ENCODE data around the gene ITGAD. TPM values are rescaled to one million over a fixed set of nuclear protein-coding genes. Genes with fewer than 3 reads are reported as not detected.

Gene ITGAD
- total RNA-seq, 1 donor: not detected

DNA sequence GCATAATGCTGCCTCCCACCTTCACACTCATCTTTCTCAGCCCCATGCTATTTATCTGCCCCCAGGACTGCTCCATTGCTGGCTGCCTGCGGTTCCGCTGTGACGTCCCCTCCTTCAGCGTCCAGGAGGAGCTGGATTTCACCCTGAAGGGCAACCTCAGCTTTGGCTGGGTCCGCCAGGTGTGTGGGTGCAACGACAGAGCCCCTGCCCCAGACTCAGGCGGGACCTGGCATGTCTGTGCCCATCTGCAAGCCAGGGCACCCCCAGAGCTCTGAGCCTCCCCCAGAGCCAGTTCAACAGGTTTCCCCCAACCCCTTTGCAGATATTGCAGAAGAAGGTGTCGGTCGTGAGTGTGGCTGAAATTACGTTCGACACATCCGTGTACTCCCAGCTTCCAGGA is 12.9 kb upstream of the ITGAD start:
- no peak for DNase-seq (ENCODE audit: insufficient read length, low spot score, missing footprints)
- Histone ChIP-seq H3K36me3 (ENCODE audit: insufficient read depth, low read length) (no peaks in the 10 kb centered on the region), H3K4me3 (ENCODE audit: insufficient read depth, low read length) (no peak overlapping the region), H3K27me3 (ENCODE audit: insufficient read depth, low read length) (peaks cover 9% of the 10 kb centered on the region), H3K4me1 (ENCODE audit: insufficient read depth, low read length) (no peaks in the 10 kb centered on the region), H3K79me2 (ENCODE audit: insufficient read depth, low read length) (no peaks in the 10 kb centered on the region), H2AFZ (ENCODE audit: low read length) (no peak overlapping the region), H3K4me2 (ENCODE audit: insufficient read depth, low read length) (no peak overlapping the region), H3K9me3 (ENCODE audit: low read depth, low read length) (no peaks in the 10 kb centered on the region), H3K27ac (ENCODE audit: low read depth, low read length) (no peak overlapping the region), H4K20me1 (ENCODE audit: insufficient read depth, low read length) (no peaks in the 10 kb centered on the region)
- TF ChIP-seq, protein P1, sequence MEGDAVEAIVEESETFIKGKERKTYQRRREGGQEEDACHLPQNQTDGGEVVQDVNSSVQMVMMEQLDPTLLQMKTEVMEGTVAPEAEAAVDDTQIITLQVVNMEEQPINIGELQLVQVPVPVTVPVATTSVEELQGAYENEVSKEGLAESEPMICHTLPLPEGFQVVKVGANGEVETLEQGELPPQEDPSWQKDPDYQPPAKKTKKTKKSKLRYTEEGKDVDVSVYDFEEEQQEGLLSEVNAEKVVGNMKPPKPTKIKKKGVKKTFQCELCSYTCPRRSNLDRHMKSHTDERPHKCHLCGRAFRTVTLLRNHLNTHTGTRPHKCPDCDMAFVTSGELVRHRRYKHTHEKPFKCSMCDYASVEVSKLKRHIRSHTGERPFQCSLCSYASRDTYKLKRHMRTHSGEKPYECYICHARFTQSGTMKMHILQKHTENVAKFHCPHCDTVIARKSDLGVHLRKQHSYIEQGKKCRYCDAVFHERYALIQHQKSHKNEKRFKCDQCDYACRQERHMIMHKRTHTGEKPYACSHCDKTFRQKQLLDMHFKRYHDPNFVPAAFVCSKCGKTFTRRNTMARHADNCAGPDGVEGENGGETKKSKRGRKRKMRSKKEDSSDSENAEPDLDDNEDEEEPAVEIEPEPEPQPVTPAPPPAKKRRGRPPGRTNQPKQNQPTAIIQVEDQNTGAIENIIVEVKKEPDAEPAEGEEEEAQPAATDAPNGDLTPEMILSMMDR (IDR thresholded peaks at IDR 0.05; ENCODE audit: extremely low read depth, low read depth, low read length): no peak

DNA sequence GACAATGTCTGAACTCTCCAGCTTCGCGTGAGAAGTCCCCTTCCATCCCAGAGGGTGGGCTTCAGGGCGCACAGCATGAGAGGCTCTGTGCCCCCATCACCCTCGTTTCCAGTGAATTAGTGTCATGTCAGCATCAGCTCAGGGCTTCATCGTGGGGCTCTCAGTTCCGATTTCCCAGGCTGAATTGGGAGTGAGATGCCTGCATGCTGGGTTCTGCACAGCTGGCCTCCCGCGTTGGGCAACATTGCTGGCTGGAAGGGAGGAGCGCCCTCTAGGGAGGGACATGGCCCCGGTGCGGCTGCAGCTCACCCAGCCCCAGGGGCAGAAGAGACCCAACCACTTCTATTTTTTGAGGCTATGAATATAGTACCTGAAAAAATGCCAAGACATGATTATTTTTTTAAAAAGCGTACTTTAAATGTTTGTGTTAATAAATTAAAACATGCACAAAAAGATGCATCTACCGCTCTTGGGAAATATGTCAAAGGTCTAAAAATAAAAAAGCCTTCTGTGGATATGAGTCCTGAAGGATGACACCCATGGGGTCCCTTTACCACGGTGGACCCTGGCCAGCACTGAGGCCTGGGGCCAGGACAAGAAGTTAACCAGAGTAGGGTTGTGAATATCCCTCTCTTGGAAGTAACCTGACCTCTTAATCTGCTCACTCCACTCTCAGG is 10.5 kb upstream of the ITGAD start:
- peaks cover 9% of the 10 kb centered on the region for H3K4me1 ChIP-seq (ENCODE audit: insufficient read depth, low read length)
- TF ChIP-seq, protein P1 (IDR thresholded peaks at IDR 0.05; ENCODE audit: extremely low read depth, low read depth, low read length): peak; percentile 70
- H3K4me2 ChIP-seq (ENCODE audit: insufficient read depth, low read length): no peak overlapping the region
- H3K27ac ChIP-seq (ENCODE audit: low read depth, low read length): no peak overlapping the region
- DNase-seq (ENCODE audit: insufficient read length, low spot score, missing footprints): peak; percentile 96
- no peaks in the 10 kb centered on the region for H3K79me2 ChIP-seq (ENCODE audit: insufficient read depth, low read length)
- no peaks in the 10 kb centered on the region for H3K9me3 ChIP-seq (ENCODE audit: low read depth, low read length)
- H4K20me1 ChIP-seq (ENCODE audit: insufficient read depth, low read length): no peaks in the 10 kb centered on the region
- no peaks in the 10 kb centered on the region for H3K36me3 ChIP-seq (ENCODE audit: insufficient read depth, low read length)
- H3K27me3 ChIP-seq (ENCODE audit: insufficient read depth, low read length): peaks cover 9% of the 10 kb centered on the region
- no peak overlapping the region for H2AFZ ChIP-seq (ENCODE audit: low read length)
- H3K4me3 ChIP-seq (ENCODE audit: insufficient read depth, low read length): no peak overlapping the region

GRCh38 chr16:31385680-31386079 is 7.5 kb upstream of the ITGAD start:
- DNase-seq (ENCODE audit: insufficient read length, low spot score, missing footprints): no peak
- H3K36me3 ChIP-seq (ENCODE audit: insufficient read depth, low read length): no peaks in the 10 kb centered on the region
- H2AFZ ChIP-seq (ENCODE audit: low read length): no peak overlapping the region
- H4K20me1 ChIP-seq (ENCODE audit: insufficient read depth, low read length): no peaks in the 10 kb centered on the region
- H3K4me1 ChIP-seq (ENCODE audit: insufficient read depth, low read length): peaks cover 9% of the 10 kb centered on the region
- H3K4me2 ChIP-seq (ENCODE audit: insufficient read depth, low read length): no peak overlapping the region
- H3K79me2 ChIP-seq (ENCODE audit: insufficient read depth, low read length): no peaks in the 10 kb centered on the region
- H3K27me3 ChIP-seq (ENCODE audit: insufficient read depth, low read length): peaks cover 9% of the 10 kb centered on the region
- H3K27ac ChIP-seq (ENCODE audit: low read depth, low read length): no peak overlapping the region
- no peak overlapping the region for H3K4me3 ChIP-seq (ENCODE audit: insufficient read depth, low read length)
- no peaks in the 10 kb centered on the region for H3K9me3 ChIP-seq (ENCODE audit: low read depth, low read length)
- TF ChIP-seq, protein P1 (IDR thresholded peaks at IDR 0.05; ENCODE audit: extremely low read depth, low read depth, low read length): no peak

DNA sequence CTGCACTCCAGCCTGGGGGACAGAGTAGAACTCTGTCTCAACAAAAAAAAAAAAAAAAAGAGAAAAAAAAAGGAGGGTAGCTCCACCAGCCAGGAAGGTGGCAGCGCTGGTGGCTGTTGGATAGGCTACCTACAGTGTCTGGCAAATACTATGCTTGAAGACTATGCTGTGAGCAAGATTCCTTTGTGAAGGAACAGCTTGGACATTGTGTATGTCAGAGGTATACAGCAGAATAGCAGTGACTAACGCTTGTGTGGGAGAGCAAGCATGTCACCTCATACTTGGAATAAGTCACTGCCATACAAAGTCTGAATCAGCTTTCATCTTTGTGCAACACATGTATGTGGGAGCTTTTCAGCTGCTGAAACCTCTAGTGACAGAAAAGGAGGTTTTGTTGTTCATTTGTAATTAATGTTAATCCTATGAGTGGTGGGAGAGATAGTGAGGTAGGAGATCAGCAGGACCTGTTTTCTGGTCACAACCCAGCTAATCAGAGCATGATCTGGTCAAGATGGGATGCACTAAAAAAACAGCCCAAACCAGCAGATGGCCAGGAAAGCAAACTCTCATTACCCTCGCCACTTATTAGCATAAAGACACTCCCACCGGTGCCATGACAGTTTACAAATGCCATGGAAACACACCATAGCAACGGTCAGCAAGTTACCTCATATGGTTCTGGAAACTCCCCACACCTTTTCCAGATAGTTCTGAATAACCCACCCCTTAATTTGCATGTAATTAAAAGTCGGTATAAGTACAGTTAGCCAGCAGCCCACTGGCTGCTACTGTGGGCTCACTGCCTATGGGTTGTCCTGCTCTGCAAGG is 6.8 kb upstream of the ITGAD start:
- H3K4me1 ChIP-seq (ENCODE audit: insufficient read depth, low read length): peaks cover 9% of the 10 kb centered on the region
- DNase-seq (ENCODE audit: insufficient read length, low spot score, missing footprints): no peak
- H4K20me1 ChIP-seq (ENCODE audit: insufficient read depth, low read length): no peaks in the 10 kb centered on the region
- H2AFZ ChIP-seq (ENCODE audit: low read length): no peak overlapping the region
- no peak overlapping the region for H3K4me3 ChIP-seq (ENCODE audit: insufficient read depth, low read length)
- H3K9me3 ChIP-seq (ENCODE audit: low read depth, low read length): no peaks in the 10 kb centered on the region
- H3K79me2 ChIP-seq (ENCODE audit: insufficient read depth, low read length): no peaks in the 10 kb centered on the region
- H3K27ac ChIP-seq (ENCODE audit: low read depth, low read length): no peak overlapping the region
- H3K27me3 ChIP-seq (ENCODE audit: insufficient read depth, low read length): peaks cover 6% of the 10 kb centered on the region
- TF ChIP-seq, protein P1 (IDR thresholded peaks at IDR 0.05; ENCODE audit: extremely low read depth, low read depth, low read length): no peak
- H3K4me2 ChIP-seq (ENCODE audit: insufficient read depth, low read length): peak overlapping the region; percentile 9
- no peaks in the 10 kb centered on the region for H3K36me3 ChIP-seq (ENCODE audit: insufficient read depth, low read length)
